Mesenchymal stem cell (in vitro differentiated cells and primary cell): Measurements from ENCODE around the gene PLCXD1.

ENCODE experiments used
- DNase-seq: peaks from one replicate; pipeline ENCODE4 v3.0.0-alpha.2; 2013
- H2AFZ ChIP-seq: one replicate; pipeline ENCODE4 v1.6.1; 2013; ENCODE audit warnings: low read depth, mild to moderate bottlenecking, control low read depth, inconsistent platforms, low read length, moderate library complexity
- H2AK5ac ChIP-seq: 2 replicates; pipeline ENCODE4 v1.6.1; 2013; ENCODE audit warnings: low read length, moderate library complexity, mild to moderate bottlenecking, inconsistent platforms; ENCODE audit not compliant: severe bottlenecking
- H2BK120ac ChIP-seq: one replicate; pipeline ENCODE4 v1.6.1; 2013; ENCODE audit warnings: low read depth, mild to moderate bottlenecking, inconsistent platforms, low read length, moderate library complexity
- H2BK12ac ChIP-seq, 2 experiments: one replicate each; pipeline ENCODE4 v1.6.1; 2013; ENCODE audit warnings: inconsistent platforms in 2 of 2, low read length in 2 of 2, mild to moderate bottlenecking in 2 of 2, moderate library complexity in 2 of 2, control low read depth in 1 of 2
- H2BK15ac ChIP-seq: one replicate; pipeline ENCODE4 v1.6.1; 2013; ENCODE audit warnings: mild to moderate bottlenecking, low read depth, inconsistent platforms; ENCODE audit not compliant: poor library complexity, severe bottlenecking
- H2BK5ac ChIP-seq: 2 replicates; pipeline ENCODE4 v1.6.1; 2013; ENCODE audit warnings: low read depth, mild to moderate bottlenecking, low read length, control low read depth, inconsistent platforms; ENCODE audit not compliant: poor library complexity, severe bottlenecking
- H3K14ac ChIP-seq, 2 experiments: one replicate each; pipeline ENCODE4 v1.6.1; 2013; ENCODE audit warnings: inconsistent platforms in 2 of 2, low read length in 2 of 2, control low read depth in 1 of 2, mild to moderate bottlenecking in 1 of 2, moderate library complexity in 1 of 2
- H3K18ac ChIP-seq, 2 experiments: one replicate each; pipeline ENCODE4 v1.6.1; 2013; ENCODE audit warnings: inconsistent platforms in 2 of 2, low read length in 2 of 2, control low read depth in 1 of 2, low read depth in 1 of 2, mild to moderate bottlenecking in 1 of 2
- H3K23ac ChIP-seq, 2 experiments: one replicate each; pipeline ENCODE4 v1.6.1; 2013; ENCODE audit warnings: inconsistent platforms in 2 of 2, low read length in 2 of 2, mild to moderate bottlenecking in 2 of 2, moderate library complexity in 2 of 2, control low read depth in 1 of 2
- H3K27ac ChIP-seq: 2 replicates; pipeline ENCODE4 v1.5.1; 2013; ENCODE audit warnings: mild to moderate bottlenecking, moderate library complexity, low read length, control low read depth, inconsistent platforms; ENCODE audit not compliant: poor library complexity, severe bottlenecking
- H3K27me3 ChIP-seq, 2 experiments: 2 replicates each; pipeline versions ENCODE4 v1.6.1 to v1.7.0; 2013; ENCODE audit warnings: low read length in 2 of 2, mild to moderate bottlenecking in 2 of 2, moderate library complexity in 2 of 2, control low read depth in 1 of 2, inconsistent platforms in 1 of 2; ENCODE audit not compliant: control insufficient read depth in 1 of 2, insufficient read depth in 1 of 2
- H3K36me3 ChIP-seq, 2 experiments: 2 replicates each; pipeline versions ENCODE4 v1.6.1 to v1.7.0; 2013; ENCODE audit warnings: low read length in 2 of 2, control low read depth in 1 of 2, inconsistent platforms in 1 of 2, low read depth in 1 of 2, mild to moderate bottlenecking in 1 of 2; ENCODE audit not compliant: insufficient read depth in 2 of 2, control insufficient read depth in 1 of 2
- H3K4ac ChIP-seq, 2 experiments: one replicate each; pipeline ENCODE4 v1.6.1; 2013; ENCODE audit warnings: inconsistent platforms in 2 of 2, low read length in 2 of 2, mild to moderate bottlenecking in 2 of 2, moderate library complexity in 2 of 2, control low read depth in 1 of 2, low read depth in 1 of 2
- H3K4me1 ChIP-seq: 2 replicates; pipeline ENCODE4 v1.6.1; 2013; ENCODE audit warnings: low read depth, low read length, control low read depth; ENCODE audit not compliant: control insufficient read depth, insufficient read depth
- H3K4me2 ChIP-seq: 2 replicates; pipeline ENCODE4 v1.6.1; 2013; ENCODE audit warnings: low read length, mild to moderate bottlenecking, inconsistent platforms; ENCODE audit not compliant: poor library complexity, severe bottlenecking
- H3K4me3 ChIP-seq, 2 experiments: 2 replicates each; pipeline versions ENCODE4 v1.5.1 to v1.7.0; 2013; ENCODE audit warnings: low read length in 2 of 2, mild to moderate bottlenecking in 2 of 2, control low read depth in 1 of 2, low read depth in 1 of 2; ENCODE audit not compliant: insufficient read depth in 1 of 2
- H3K79me1 ChIP-seq: replicated peaks from 2 replicates; pipeline ENCODE4 v1.6.1; 2013; ENCODE audit warnings: mild to moderate bottlenecking, control low read depth, low read length, inconsistent platforms; ENCODE audit not compliant: poor library complexity, severe bottlenecking
- H3K9ac ChIP-seq: 2 replicates; pipeline ENCODE4 v1.7.0; 2013; ENCODE audit warnings: mild to moderate bottlenecking, low read length, moderate library complexity
- H3K9me3 ChIP-seq: 2 replicates; pipeline ENCODE4 v1.7.0; 2013; ENCODE audit warnings: mild to moderate bottlenecking, low read length; ENCODE audit not compliant: control insufficient read depth
- H4K8ac ChIP-seq: one replicate; pipeline ENCODE4 v1.6.1; 2013; ENCODE audit warnings: inconsistent platforms, mild to moderate bottlenecking, low read length, moderate library complexity
- H4K91ac ChIP-seq: one replicate; pipeline ENCODE4 v1.6.1; 2013; ENCODE audit warnings: mild to moderate bottlenecking, low read length, inconsistent platforms
- WGBS: methylation state at CpG from one replicate; pipeline ENCODE4 v1.1.7; 2013; ENCODE audit warnings: mixed read lengths; 5-methylcytosine and 5-hydroxymethylcytosine counted together

PLCXD1 gene

GRCh38 chrX:264634-265455, 16.3 kb upstream of the PLCXD1 start:
- H2BK120ac ChIP-seq: no peak overlapping the region
- no peaks in the 10 kb centered on the region for H3K36me3 ChIP-seq
- no peak overlapping the region for H3K23ac ChIP-seq
- H4K91ac ChIP-seq: no peak overlapping the region
- 88% methylated on average over 15 of the region's 16 CpGs for WGBS
- no peak overlapping the region for H2BK15ac ChIP-seq
- no peaks in the 10 kb centered on the region for H3K9me3 ChIP-seq
- no peak overlapping the region for H2BK5ac ChIP-seq
- H3K14ac ChIP-seq: no peak overlapping the region
- H2AFZ ChIP-seq: no peak overlapping the region
- H3K27ac ChIP-seq: no peak overlapping the region
- H3K4me2 ChIP-seq: no peak overlapping the region
- no peak for DNase-seq
- no peak overlapping the region for H3K18ac ChIP-seq
- H3K4me3 ChIP-seq: no peak overlapping the region
- H4K8ac ChIP-seq: no peak overlapping the region
- H2BK12ac ChIP-seq: no peak overlapping the region
- no peak overlapping the region for H2AK5ac ChIP-seq
- peaks cover 4% of the 10 kb centered on the region for H3K4me1 ChIP-seq
- H3K27me3 ChIP-seq: peaks cover 0 to 3% of the 10 kb centered on the region in 2 experiments
- no peak overlapping the region for H3K9ac ChIP-seq
- no peaks in the 10 kb centered on the region for H3K79me1 ChIP-seq
- H3K4ac ChIP-seq: no peak overlapping the region

GRCh38 chrX:265502-265901, 15.7 kb upstream of the PLCXD1 start:
- Histone ChIP-seq H3K4ac (no peak overlapping the region), H2BK15ac (no peak overlapping the region), H2BK120ac (no peak overlapping the region), H3K4me3 (no peak overlapping the region), H3K23ac (no peak overlapping the region), H3K9ac (no peak overlapping the region), H2BK5ac (no peak overlapping the region), H3K79me1 (no peaks in the 10 kb centered on the region), H3K9me3 (no peaks in the 10 kb centered on the region), H3K27me3 (peaks cover 0 to 3% of the 10 kb centered on the region in 2 experiments), H2AK5ac (no peak overlapping the region), H2AFZ (no peak overlapping the region), H4K91ac (no peak overlapping the region), H3K4me2 (no peak overlapping the region), H3K4me1 (peaks cover 4% of the 10 kb centered on the region), H3K18ac (no peak overlapping the region), H3K14ac (no peak overlapping the region), H2BK12ac (no peak overlapping the region), H3K27ac (no peak overlapping the region), H4K8ac (no peak overlapping the region), H3K36me3 (no peaks in the 10 kb centered on the region)
- DNase-seq: no peak
- 95% methylated on average over 8 of the region's 8 CpGs for WGBS

GRCh38 chrX:267771-268261, 13.4 kb upstream of the PLCXD1 start:
- no peak overlapping the region for H4K8ac ChIP-seq
- H3K27ac ChIP-seq: no peak overlapping the region
- no peak overlapping the region for H2BK5ac ChIP-seq
- H2BK12ac ChIP-seq: no peak overlapping the region
- H3K36me3 ChIP-seq: no peaks in the 10 kb centered on the region
- WGBS: 87% methylated on average over 30 of the region's 33 CpGs
- no peaks in the 10 kb centered on the region for H3K9me3 ChIP-seq
- H2BK120ac ChIP-seq: no peak overlapping the region
- H3K4me2 ChIP-seq: no peak overlapping the region
- no peak overlapping the region for H3K4me3 ChIP-seq
- DNase-seq: no peak
- no peaks in the 10 kb centered on the region for H3K79me1 ChIP-seq
- peaks cover 0 to 3% of the 10 kb centered on the region in 2 experiments for H3K27me3 ChIP-seq
- H3K14ac ChIP-seq: no peak overlapping the region
- H3K4me1 ChIP-seq: no peaks in the 10 kb centered on the region
- H3K9ac ChIP-seq: no peak overlapping the region
- no peak overlapping the region for H2BK15ac ChIP-seq
- H2AK5ac ChIP-seq: no peak overlapping the region
- H3K23ac ChIP-seq: no peak overlapping the region
- no peak overlapping the region for H3K18ac ChIP-seq
- no peak overlapping the region for H2AFZ ChIP-seq
- H3K4ac ChIP-seq: no peak overlapping the region
- no peak overlapping the region for H4K91ac ChIP-seq

GRCh38 chrX:270848-271367, 10.3 kb upstream of the PLCXD1 start:
- no peak overlapping the region for H2BK5ac ChIP-seq
- no peaks in the 10 kb centered on the region for H3K79me1 ChIP-seq
- H3K4me1 ChIP-seq: peaks cover 9% of the 10 kb centered on the region
- H4K91ac ChIP-seq: no peak overlapping the region
- H3K9me3 ChIP-seq: no peaks in the 10 kb centered on the region
- H3K27me3 ChIP-seq: peaks cover 0 to 1% of the 10 kb centered on the region in 2 experiments
- WGBS: 92% methylated on average over 17 of the region's 21 CpGs
- H4K8ac ChIP-seq: no peak overlapping the region
- no peak for DNase-seq
- no peak overlapping the region for H3K14ac ChIP-seq
- no peak overlapping the region for H2AK5ac ChIP-seq
- no peak overlapping the region for H2AFZ ChIP-seq
- H3K4me3 ChIP-seq: no peak overlapping the region
- H3K27ac ChIP-seq: no peak overlapping the region
- no peak overlapping the region for H3K23ac ChIP-seq
- no peaks in the 10 kb centered on the region for H3K36me3 ChIP-seq
- H3K9ac ChIP-seq: no peak overlapping the region
- no peak overlapping the region for H3K18ac ChIP-seq
- no peak overlapping the region for H2BK12ac ChIP-seq
- no peak overlapping the region for H2BK15ac ChIP-seq
- H3K4me2 ChIP-seq: no peak overlapping the region
- H2BK120ac ChIP-seq: no peak overlapping the region
- no peak overlapping the region for H3K4ac ChIP-seq
